ENCODE results near the gene CCR8.

DNA sequence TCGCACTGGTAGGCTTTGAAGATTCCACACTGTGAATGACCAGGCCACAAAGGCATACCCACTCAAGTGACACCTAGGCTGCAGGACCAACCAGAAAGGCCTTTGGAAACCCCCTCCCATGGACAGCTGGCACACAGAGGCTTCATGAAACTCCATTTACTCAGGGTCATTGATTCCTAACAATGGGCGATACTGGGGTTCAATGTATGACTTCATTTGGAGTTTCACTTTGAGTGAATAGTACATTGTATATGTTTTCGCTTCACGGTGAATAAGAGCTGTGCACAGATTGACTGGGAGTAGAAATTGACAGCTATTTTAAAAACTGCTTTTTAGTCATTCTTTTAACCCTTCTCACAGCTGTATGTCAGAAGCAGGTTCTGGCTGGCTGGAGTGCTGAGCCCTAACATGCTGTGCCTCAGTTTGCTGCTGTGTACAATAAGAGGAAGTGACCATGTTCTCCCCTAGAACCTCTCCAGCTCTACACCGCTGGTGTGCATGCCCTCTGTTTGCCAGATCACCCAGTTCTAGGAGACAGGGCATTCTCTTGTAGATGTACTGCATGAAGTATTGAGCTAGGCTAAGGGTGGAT, 34.2 kb upstream of the CCR8 start:
- no peak for TF ChIP-seq GLI4 (tag by site-specific recombination; IDR thresholded peaks at IDR 0.05)
- TF ChIP-seq CTCF (tag by site-specific recombination; IDR thresholded peaks at IDR 0.05) = no peak
- TF ChIP-seq ZNF350 (tag by site-specific recombination; IDR thresholded peaks at IDR 0.05) = no peak
- TF ChIP-seq ZNF140 (tag by site-specific recombination; IDR thresholded peaks at IDR 0.05) = no peak
- TF ChIP-seq, protein P1, sequence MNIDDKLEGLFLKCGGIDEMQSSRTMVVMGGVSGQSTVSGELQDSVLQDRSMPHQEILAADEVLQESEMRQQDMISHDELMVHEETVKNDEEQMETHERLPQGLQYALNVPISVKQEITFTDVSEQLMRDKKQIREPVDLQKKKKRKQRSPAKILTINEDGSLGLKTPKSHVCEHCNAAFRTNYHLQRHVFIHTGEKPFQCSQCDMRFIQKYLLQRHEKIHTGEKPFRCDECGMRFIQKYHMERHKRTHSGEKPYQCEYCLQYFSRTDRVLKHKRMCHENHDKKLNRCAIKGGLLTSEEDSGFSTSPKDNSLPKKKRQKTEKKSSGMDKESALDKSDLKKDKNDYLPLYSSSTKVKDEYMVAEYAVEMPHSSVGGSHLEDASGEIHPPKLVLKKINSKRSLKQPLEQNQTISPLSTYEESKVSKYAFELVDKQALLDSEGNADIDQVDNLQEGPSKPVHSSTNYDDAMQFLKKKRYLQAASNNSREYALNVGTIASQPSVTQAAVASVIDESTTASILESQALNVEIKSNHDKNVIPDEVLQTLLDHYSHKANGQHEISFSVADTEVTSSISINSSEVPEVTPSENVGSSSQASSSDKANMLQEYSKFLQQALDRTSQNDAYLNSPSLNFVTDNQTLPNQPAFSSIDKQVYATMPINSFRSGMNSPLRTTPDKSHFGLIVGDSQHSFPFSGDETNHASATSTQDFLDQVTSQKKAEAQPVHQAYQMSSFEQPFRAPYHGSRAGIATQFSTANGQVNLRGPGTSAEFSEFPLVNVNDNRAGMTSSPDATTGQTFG (tag by site-specific recombination; IDR thresholded peaks at IDR 0.05; ENCODE audit: borderline replicate concordance) = no peak
- TF ChIP-seq KLF8 (tag by site-specific recombination; IDR thresholded peaks at IDR 0.05) = no peak
- no peak for TF ChIP-seq ZNF670 (tag by site-specific recombination; IDR thresholded peaks at IDR 0.05; ENCODE audit: low read depth)
- TF ChIP-seq YY1 (tag by site-specific recombination; IDR thresholded peaks at IDR 0.05) = no peak
- TF ChIP-seq HOXC10 (CRISPR knock-in tag; IDR thresholded peaks at IDR 0.05) = no peak
- TF ChIP-seq ZNF555 (tag by site-specific recombination; conservative IDR thresholded peaks at IDR 0.05) = no peak
- TF ChIP-seq, protein P2, sequence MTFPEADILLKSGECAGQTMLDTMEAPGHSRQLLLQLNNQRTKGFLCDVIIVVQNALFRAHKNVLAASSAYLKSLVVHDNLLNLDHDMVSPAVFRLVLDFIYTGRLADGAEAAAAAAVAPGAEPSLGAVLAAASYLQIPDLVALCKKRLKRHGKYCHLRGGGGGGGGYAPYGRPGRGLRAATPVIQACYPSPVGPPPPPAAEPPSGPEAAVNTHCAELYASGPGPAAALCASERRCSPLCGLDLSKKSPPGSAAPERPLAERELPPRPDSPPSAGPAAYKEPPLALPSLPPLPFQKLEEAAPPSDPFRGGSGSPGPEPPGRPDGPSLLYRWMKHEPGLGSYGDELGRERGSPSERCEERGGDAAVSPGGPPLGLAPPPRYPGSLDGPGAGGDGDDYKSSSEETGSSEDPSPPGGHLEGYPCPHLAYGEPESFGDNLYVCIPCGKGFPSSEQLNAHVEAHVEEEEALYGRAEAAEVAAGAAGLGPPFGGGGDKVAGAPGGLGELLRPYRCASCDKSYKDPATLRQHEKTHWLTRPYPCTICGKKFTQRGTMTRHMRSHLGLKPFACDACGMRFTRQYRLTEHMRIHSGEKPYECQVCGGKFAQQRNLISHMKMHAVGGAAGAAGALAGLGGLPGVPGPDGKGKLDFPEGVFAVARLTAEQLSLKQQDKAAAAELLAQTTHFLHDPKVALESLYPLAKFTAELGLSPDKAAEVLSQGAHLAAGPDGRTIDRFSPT (tag by site-specific recombination; IDR thresholded peaks at IDR 0.05) = no peak
- TF ChIP-seq MYNN (tag by site-specific recombination; IDR thresholded peaks at IDR 0.05; ENCODE audit: borderline replicate concordance) = no peak
- TF ChIP-seq ZNF768 (tag by site-specific recombination; IDR thresholded peaks at IDR 0.05) = no peak

Data from HEK293 (cell line).